Thoracic aorta (tissue), 2 donors: ENCODE results near the gene MTHFD1L. TPM values are rescaled to one million over a fixed set of nuclear protein-coding genes. Genes with fewer than 3 reads are reported as not detected.

Source experiments
- ATAC-seq: fragments of 150-250 bp; one replicate; pipeline ENCODE4 v1.8.0; 2017; ENCODE audit warnings: low read depth; ENCODE audit not compliant: insufficient number of reproducible peaks, low FRiP score
- DNase-seq: peaks from one replicate; pipeline ENCODE4 v3.0.0-alpha.2; 2020; ENCODE audit warnings: low spot score
- H3K27ac ChIP-seq, 2 donors: fragments of 200-600 bp; sonication (generic); 1 replicate in 1 of 2; 2 replicates in 1 of 2; pipeline ENCODE4 v1.5.1; 2016; ENCODE audit warnings: mild to moderate bottlenecking in 2 of 2, moderate library complexity in 2 of 2
- H3K27me3 ChIP-seq: fragments of 200-600 bp; sonication (generic); replicated peaks from 2 replicates; pipeline ENCODE4 v1.6.0; 2016; ENCODE audit warnings: mild to moderate bottlenecking; ENCODE audit not compliant: insufficient read depth
- H3K36me3 ChIP-seq: fragments of 200-600 bp; sonication (generic); one replicate; pipeline ENCODE4 v1.5.1; 2016
- H3K4me1 ChIP-seq, 2 donors: fragments of 200-600 bp; sonication (generic); 1 replicate in 1 of 2; 2 replicates in 1 of 2; pipeline versions ENCODE4 v1.5.1 to v1.6.0; 2016; ENCODE audit warnings: low read depth in 2 of 2, mild to moderate bottlenecking in 1 of 2; ENCODE audit not compliant: control insufficient read depth in 1 of 2
- H3K4me3 ChIP-seq: fragments of 200-600 bp; sonication (generic); 2 replicates; pipeline ENCODE4 v1.5.1; 2016; ENCODE audit warnings: mild to moderate bottlenecking
- H3K9me3 ChIP-seq: fragments of 200-600 bp; sonication (generic); 2 replicates; pipeline ENCODE4 v1.5.1; 2016
- CTCF ChIP-seq: fragments of 200-600 bp; sonication (generic); IDR thresholded peaks from one replicate; pipeline ENCODE4 v1.5.1; 2019; ENCODE audit warnings: antibody characterized with exemption
- total RNA-seq, 2 donors: library from RNA; depleted of rRNA; stranded (reverse); fragments of >200 nt; gene quantifications; one replicate each; pipeline versions ENCODE4 v1.1.0 to v1.2.3, GENCODE V29; 2016

MTHFD1L gene
- total RNA-seq, 2 donors from 2014 or later, result 52.8 to 77.3 TPM

- H3K27ac ChIP-seq, result peak overlapping the region; percentile 37 to 47
- H3K9me3 ChIP-seq, result no peaks in the 10 kb centered on the region
- peaks cover 22 to 54% of the 10 kb centered on the region in 2 donors for H3K4me1 ChIP-seq
- H3K27me3 ChIP-seq, result no peaks in the 10 kb centered on the region
- no peak overlapping the region for H3K4me3 ChIP-seq
- DNase-seq (no peak), ATAC-seq (no peak)
- no peak for TF ChIP-seq CTCF
- no peaks in the 10 kb centered on the region for H3K36me3 ChIP-seq
These were observed 12.4 kb downstream of the MTHFD1L start for GRCh38 chr6:150877928-150878327.

- Histone ChIP-seq H3K36me3 (no peaks in the 10 kb centered on the region), H3K4me1 (peaks cover 29 to 61% of the 10 kb centered on the region in 2 donors), H3K9me3 (no peaks in the 10 kb centered on the region), H3K4me3 (no peak overlapping the region), H3K27ac (peak overlapping the region in 1 of 2 donors; percentile 37), H3K27me3 (no peaks in the 10 kb centered on the region)
- ATAC-seq (no peak), DNase-seq (no peak)
- no peak for TF ChIP-seq CTCF
These were observed 13.1 kb downstream of the MTHFD1L start for GRCh38 chr6:150878347-150879213.

DNA sequence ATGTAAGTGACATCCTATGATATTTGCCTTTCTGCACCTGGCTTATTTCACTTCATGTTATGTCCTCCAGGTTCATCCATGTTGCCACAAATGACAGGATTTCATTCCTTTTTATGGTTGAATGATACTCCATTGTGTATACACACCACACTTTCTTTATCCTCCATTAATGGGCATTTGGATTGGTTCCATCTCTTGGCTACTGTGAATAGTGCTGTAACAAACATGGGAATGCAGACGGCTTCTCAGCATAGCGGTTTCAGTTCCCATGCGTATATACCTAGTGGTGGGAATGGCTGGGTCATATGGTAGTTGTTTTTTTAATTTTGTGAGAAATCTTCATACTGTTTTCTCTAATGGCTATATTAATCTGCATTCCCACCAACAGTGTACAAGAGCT lies 14.8 kb downstream of the MTHFD1L start:
- DNase-seq (no peak), ATAC-seq (no peak)
- peak overlapping the region in 1 of 2 donors; percentile 85 for H3K27ac ChIP-seq
- H3K27me3 ChIP-seq, result no peaks in the 10 kb centered on the region
- peaks cover 44 to 71% of the 10 kb centered on the region in 2 donors for H3K4me1 ChIP-seq
- no peak for TF ChIP-seq CTCF
- no peak overlapping the region for H3K4me3 ChIP-seq
- no peaks in the 10 kb centered on the region for H3K36me3 ChIP-seq
- H3K9me3 ChIP-seq, result no peaks in the 10 kb centered on the region

GRCh38 chr6:150881911-150882481 lies 16.5 kb downstream of the MTHFD1L start:
- peak overlapping the region; percentile 75 to 85 for H3K27ac ChIP-seq
- no peak overlapping the region for H3K4me3 ChIP-seq
- peak; percentile 20 for DNase-seq
- H3K4me1 ChIP-seq, result peaks cover 43 to 65% of the 10 kb centered on the region in 2 donors
- no peaks in the 10 kb centered on the region for H3K27me3 ChIP-seq
- TF ChIP-seq CTCF, result no peak
- ATAC-seq, result peak; percentile 59
- no peaks in the 10 kb centered on the region for H3K9me3 ChIP-seq
- H3K36me3 ChIP-seq, result no peaks in the 10 kb centered on the region

DNA sequence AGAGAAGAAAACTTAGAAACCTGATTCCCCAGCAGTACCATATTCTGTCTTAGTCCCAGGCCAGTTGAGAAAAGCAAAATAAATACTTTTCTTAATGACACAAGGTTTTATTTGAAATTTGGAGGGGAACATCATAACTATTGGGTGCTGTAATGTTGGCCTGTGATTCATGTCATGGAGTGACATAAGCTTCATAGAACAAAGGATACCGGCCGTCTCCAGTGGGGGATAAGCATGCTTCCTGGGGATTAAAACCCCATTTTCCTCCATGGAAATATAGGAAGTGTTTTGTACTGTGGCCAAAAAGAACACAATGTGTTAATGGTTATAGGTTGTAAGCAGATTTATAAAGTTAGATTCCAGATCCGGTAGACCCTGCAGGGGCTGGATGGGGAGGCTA lies 18.0 kb downstream of the MTHFD1L start:
- H3K4me3 ChIP-seq, result no peak overlapping the region
- peaks cover 36 to 58% of the 10 kb centered on the region in 2 donors for H3K4me1 ChIP-seq
- no peak for TF ChIP-seq CTCF
- no peaks in the 10 kb centered on the region for H3K36me3 ChIP-seq
- H3K27ac ChIP-seq, result peak overlapping the region; percentile 75 to 85
- no peak for DNase-seq
- ATAC-seq, result peak; percentile 32
- no peaks in the 10 kb centered on the region for H3K27me3 ChIP-seq
- H3K9me3 ChIP-seq, result no peaks in the 10 kb centered on the region
